SH-SY5Y (cell line): Measurements from ENCODE around the gene ISG15.

Experiments
- GATA2 ChIP-seq: IDR thresholded peaks from 2 replicates; pipeline ENCODE4 v1.6.1; 2011; ENCODE audit warnings: mild to moderate bottlenecking, low read depth, low read length
- GATA3 ChIP-seq: IDR thresholded peaks from 2 replicates; pipeline ENCODE4 v1.6.1; 2011; ENCODE audit warnings: low read depth, mild to moderate bottlenecking, low read length, moderate library complexity

- TF ChIP-seq GATA2 (no peak), GATA3 (no peak)
Observed at GRCh38 chr1:974687-975328, 38.5 kb upstream of the ISG15 start.
